K562 (cell line): ENCODE results near the gene ZCCHC24. TPM values are rescaled to one million over a fixed set of nuclear protein-coding genes. Genes with fewer than 3 reads are reported as not detected.

Experiments
- ATAC-seq: fragments of 200-7000 bp; cut with Tn5 transposase; 3 replicates; pipeline ENCODE4 v1.9.1; 2020; ENCODE audit warnings: moderate library complexity
- BruUV-seq: library from RNA; stranded (reverse); fragments of 400-500 nt; replicated peaks from 2 replicates; lab custom pipeline; 2021; lab: Mats Ljungman, UMichigan
- CTCF ChIA-PET: fragments of 300-600 bp; formaldehyde crosslinking; extraction: SDS; loops from one replicate; lab custom pipeline; 2021; ENCODE audit warnings: low intra/inter-chr PET ratio; lab: Yijun Ruan, JAX
- POLR2A ChIA-PET: fragments of 300-600, 350-650 bp; sonication (Branson Sonifier 250); formaldehyde crosslinking; extraction: SDS; loops from one replicate; lab custom pipeline; 2021; ENCODE audit warnings: antibody characterized with exemption, inconsistent platforms; lab: Yijun Ruan, JAX
- DNase-seq, 4 experiments: peaks; one replicate each; pipeline versions ENCODE4 v3.0.0 to v3.0.0-alpha.2; 2011 to 2018; ENCODE audit warnings: low spot score in 3 of 4, mixed read lengths in 3 of 4; ENCODE audit errors: extremely low read depth in 1 of 4
- FAIRE-seq: peaks from 2 replicates; lab custom pipeline; 2011; peaks lifted over from hg19 to GRCh38; lab: Jason Lieb, UNC
- H2AFZ ChIP-seq: 2 replicates; pipeline ENCODE4 v1.6.0; 2011; ENCODE audit warnings: low read depth, low read length, control low read depth, inconsistent platforms
- H3K27ac ChIP-seq: fragments of 200-600 bp; 3 replicates; pipeline ENCODE4 v1.8.0; 2011; ENCODE audit warnings: low read depth, mild to moderate bottlenecking, control low read depth, inconsistent platforms, low read length, moderate library complexity, mixed read lengths; ENCODE audit errors: extremely low read depth
- H3K27me3 ChIP-seq, 2 experiments: fragments of 300-600 bp in 1 of 2; 2 replicates in 1 of 2; 3 replicates in 1 of 2; pipeline versions ENCODE4 v1.6.0 to v1.8.0; 2011; ENCODE audit warnings: inconsistent platforms in 2 of 2, low read length in 2 of 2, mild to moderate bottlenecking in 1 of 2, mixed read lengths in 1 of 2, moderate library complexity in 1 of 2; ENCODE audit not compliant: control insufficient read depth in 2 of 2, insufficient read depth in 2 of 2
- H3K36me3 ChIP-seq: fragments of 300-600 bp; 3 replicates; pipeline ENCODE4 v1.8.0; 2011; ENCODE audit warnings: mild to moderate bottlenecking, low read length, inconsistent platforms; ENCODE audit not compliant: control insufficient read depth, insufficient read depth
- H3K4me1 ChIP-seq, 2 experiments: fragments of 200-600 bp in 1 of 2; replicated peaks in 1 of 2; 2 replicates in 1 of 2; 3 replicates in 1 of 2; pipeline versions ENCODE4 v1.5.1 to v1.8.0; 2011; ENCODE audit warnings: inconsistent platforms in 2 of 2, low read length in 2 of 2, mild to moderate bottlenecking in 1 of 2, mixed read lengths in 1 of 2, moderate library complexity in 1 of 2; ENCODE audit not compliant: control insufficient read depth in 2 of 2, insufficient read depth in 2 of 2
- H3K4me2 ChIP-seq: 2 replicates; pipeline ENCODE4 v1.6.1; 2011; ENCODE audit warnings: low read length, control low read depth, inconsistent platforms, mixed read lengths; ENCODE audit not compliant: insufficient read depth
- H3K4me3 ChIP-seq: fragments of 200-600 bp; sonication (generic), shearing (Covaris generic); 2 replicates; pipeline ENCODE4 v1.5.1; 2016; ENCODE audit warnings: control low read depth, inconsistent platforms
- H3K79me2 ChIP-seq: fragments of 200-600 bp; 3 replicates; pipeline ENCODE4 v1.8.0; 2011; ENCODE audit warnings: low read length, inconsistent platforms; ENCODE audit not compliant: control insufficient read depth, insufficient read depth
- H3K9ac ChIP-seq, 2 experiments: 2 replicates each; pipeline versions ENCODE4 v1.6.0 to v1.6.1; 2011; ENCODE audit warnings: low read depth in 2 of 2, low read length in 2 of 2, control low read depth in 1 of 2, inconsistent platforms in 1 of 2, mild to moderate bottlenecking in 1 of 2, mixed read lengths in 1 of 2; ENCODE audit not compliant: insufficient read depth in 1 of 2
- H3K9me1 ChIP-seq: one replicate; pipeline ENCODE4 v1.6.0; 2011; ENCODE audit warnings: inconsistent platforms, mild to moderate bottlenecking, low read length, moderate library complexity; ENCODE audit not compliant: control insufficient read depth, insufficient read depth
- H3K9me3 ChIP-seq: replicated peaks from 2 replicates; pipeline ENCODE4 v1.5.1; 2011; ENCODE audit warnings: low read depth, low read length, inconsistent platforms; ENCODE audit not compliant: control insufficient read depth, insufficient read depth
- H4K20me1 ChIP-seq: replicated peaks from 2 replicates; pipeline ENCODE4 v1.6.1; 2011; ENCODE audit warnings: low read length, inconsistent platforms, mixed read lengths; ENCODE audit not compliant: control insufficient read depth, insufficient read depth
- ARID1B ChIP-seq: fragments of 450-650 bp; IDR thresholded peaks from 2 replicates; pipeline ENCODE4 v1.6.1; 2016; ENCODE audit warnings: antibody characterized with exemption, mild to moderate bottlenecking, inconsistent platforms
- CBFA2T3 ChIP-seq: fragments of 450-650 bp; IDR thresholded peaks from 2 replicates; pipeline ENCODE4 v1.6.1; 2017
- EZH2 ChIP-seq: IDR thresholded peaks from 2 replicates; pipeline ENCODE4 v1.6.1; 2012; ENCODE audit warnings: low read depth, mild to moderate bottlenecking, inconsistent platforms, low read length, borderline replicate concordance
- FOXA3 ChIP-seq, 2 experiments: fragments of 450-650 bp in 1 of 2; sonication (generic) in 1 of 2; formaldehyde crosslinking; IDR thresholded peaks in 1 of 2; conservative IDR thresholded peaks in 1 of 2; 2 replicates each; pipeline versions ENCODE4 v1.4.0 to v1.8.0; 2020 to 2022; ENCODE audit warnings: mild to moderate bottlenecking in 2 of 2, missing genetic modification reagents in 1 of 2
- HEY1 ChIP-seq: fragments of 250-450 bp; sonication (Bioruptor Pico); IDR thresholded peaks from 2 replicates; pipeline ENCODE4 v1.5.0; 2020; ENCODE audit warnings: mild to moderate bottlenecking, moderate library complexity, borderline replicate concordance
- JUND ChIP-seq, 2 experiments: IDR thresholded peaks; 2 replicates in 1 of 2; 3 replicates in 1 of 2; pipeline ENCODE4 v1.6.1; 2011; ENCODE audit warnings: borderline replicate concordance in 2 of 2, low read depth in 2 of 2, low read length in 2 of 2, improper control_type of control experiment in 1 of 2, missing biosample characterization in 1 of 2, missing genetic modification characterization in 1 of 2, missing genetic modification reagents in 1 of 2
- MTA3 ChIP-seq: fragments of 450-650 bp; formaldehyde crosslinking; IDR thresholded peaks from 2 replicates; pipeline ENCODE4 v1.6.1; 2017; ENCODE audit warnings: mild to moderate bottlenecking, borderline replicate concordance
- NFE2L1 ChIP-seq: fragments of 450-650 bp; IDR thresholded peaks from 2 replicates; pipeline ENCODE4 v1.6.1; 2016; ENCODE audit warnings: missing genetic modification characterization, low read depth, mild to moderate bottlenecking, missing compliant biosample characterization, moderate library complexity, borderline replicate concordance
- SOX6 ChIP-seq: fragments of 450-650 bp; IDR thresholded peaks from 2 replicates; pipeline ENCODE4 v1.6.1; 2014; ENCODE audit warnings: mild to moderate bottlenecking
- SRSF3 ChIP-seq: fragments of 200-400 bp; formaldehyde crosslinking; IDR thresholded peaks from 2 replicates; pipeline ENCODE4 v1.6.1; 2016; ENCODE audit warnings: mild to moderate bottlenecking, low read length, moderate library complexity; ENCODE audit not compliant: insufficient read depth
- ZNF282 ChIP-seq: sonication (generic); formaldehyde crosslinking; IDR thresholded peaks from 2 replicates; pipeline ENCODE4 v1.8.1; 2023; ENCODE audit warnings: missing genetic modification reagents
- ZNF589 ChIP-seq: fragments of 200-800 bp; sonication (Bioruptor generic); IDR thresholded peaks from 2 replicates; pipeline ENCODE4 v1.6.1; 2016; ENCODE audit warnings: low read depth, missing genetic modification characterization, missing compliant biosample characterization
- WGBS: fragments of 100-300 bp; shearing (Covaris generic); methylation state at CpG from one replicate; pipeline ENCODE4 v1.1.6; 2016; ENCODE audit warnings: low coverage, mixed read lengths; ENCODE audit not compliant: insufficient coverage; ENCODE audit errors: missing lambda C conversion rate; 5-methylcytosine and 5-hydroxymethylcytosine counted together
- in situ Hi-C: fragments of 300-500 bp; cut with MboI; formaldehyde crosslinking; loops from 4 replicates; pipeline ENCODE4 v1.15.0; 2018; ENCODE audit warnings: inconsistent platforms, mixed read lengths
- intact Hi-C: fragments of 100-400 bp; cut with micrococcal nuclease; formaldehyde crosslinking; loops from 2 replicates; pipeline ENCODE4 v1.14.2; 2022
- polyA plus RNA-seq, 8 experiments: library from polyadenylated mRNA; depleted of rRNA in 4 of 8; stranded (reverse) in 5 of 8; unstranded in 3 of 8; fragments of >200 nt; fragmentation: Nextera tagmentation in 2 of 8; fragmentation: Illumina TruSeq in 1 of 8; extraction: Ambion mirVana in 2 of 8; extraction: Trizol in 1 of 8; gene quantifications; 2 replicates each; pipeline versions ENCODE4 v1.2.1 to v1.2.3, GENCODE V29; 2011 to 2014; ENCODE audit warnings: inconsistent platforms in 1 of 8, missing spikeins in 1 of 8
- total RNA-seq, 7 experiments: library from RNA; depleted of rRNA in 6 of 7; stranded (reverse); fragments of >200 nt in 6 of 7; fragmentation: Illumina TruSeq in 2 of 7; extraction: Trizol in 2 of 7; gene quantifications; 2 replicates each; pipeline versions ENCODE4 v1.2.1 to v1.2.3, GENCODE V29; 2011 to 2021; ENCODE audit warnings: low replicate concordance in 1 of 7
- TF ChIP-seq, protein P1 (sequence below): fragments of 450-650 bp; formaldehyde crosslinking; IDR thresholded peaks from 2 replicates; pipeline ENCODE4 v1.4.0; 2020; ENCODE audit warnings: mild to moderate bottlenecking, moderate library complexity
- TF ChIP-seq, protein P2 (sequence below), 2 experiments: fragments of 450-650 bp in 1 of 2; sonication (generic) in 1 of 2; formaldehyde crosslinking in 1 of 2; IDR thresholded peaks in 1 of 2; conservative IDR thresholded peaks in 1 of 2; 2 replicates each; pipeline versions ENCODE4 v1.6.1 to v1.8.1; 2016 to 2023; ENCODE audit warnings: mild to moderate bottlenecking in 2 of 2, moderate library complexity in 2 of 2, inconsistent platforms in 1 of 2, missing genetic modification reagents in 1 of 2
- TF ChIP-seq, protein P3 (sequence below): fragments of 450-650 bp; conservative IDR thresholded peaks from 2 replicates; pipeline ENCODE4 v1.6.1; 2016; ENCODE audit warnings: missing genetic modification characterization, low read depth, mild to moderate bottlenecking, missing compliant biosample characterization, moderate library complexity
- TF ChIP-seq, protein P4 (sequence below): fragments of 450-650 bp; formaldehyde crosslinking; IDR thresholded peaks from 2 replicates; pipeline ENCODE4 v1.4.0; 2022; ENCODE audit warnings: mild to moderate bottlenecking, moderate library complexity

The ZCCHC24 gene
- total and polyA plus RNA-seq, 9 of the 15 experiments (the other 6 are each of a cell fraction or from before 2014, with no cell fraction given) = 0.84 to 11.0 (median 4.6) TPM

DNA sequence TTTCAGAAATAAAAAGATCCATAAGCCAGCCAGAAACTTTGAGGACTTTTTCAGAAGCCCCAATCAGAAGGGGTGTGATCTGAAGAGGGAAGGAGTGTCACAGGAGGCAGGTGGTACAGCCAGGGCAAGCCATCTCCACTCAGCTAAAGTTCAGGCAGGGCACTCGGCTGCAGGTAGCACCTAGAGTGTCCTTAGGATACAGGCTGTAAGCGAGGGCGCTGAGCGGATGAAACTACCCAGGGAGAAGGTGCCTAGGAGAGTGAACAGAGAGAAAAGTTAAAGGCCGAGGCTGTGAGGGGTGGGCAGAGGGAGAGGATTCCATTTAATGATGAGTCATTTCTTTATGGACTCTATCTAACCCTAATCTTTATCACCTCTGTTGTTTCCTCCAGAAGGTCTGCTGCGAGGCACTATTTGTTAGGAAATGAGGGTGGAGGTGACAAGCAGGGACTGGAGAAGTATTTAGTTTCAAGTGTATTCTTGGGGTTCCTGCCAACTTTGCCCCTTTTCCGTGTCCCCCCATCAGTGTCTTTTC is 29.8 kb upstream of the ZCCHC24 start:
- H3K4me1 ChIP-seq = peaks cover 3 to 6% of the 10 kb centered on the region in 2 experiments; a peak in 3 of 5 replicates
- peak overlapping the region in 1 of 2 experiments; percentile 78; a peak in 1 of 4 replicates for H3K9ac ChIP-seq
- BruUV-seq = no TSS peak
- 31% methylated on average over 7 of the region's 7 CpGs for WGBS
- H3K27ac ChIP-seq = no peak overlapping the region
- no peak for DNase-seq
- ChIA-PET POLR2A (interaction anchor here (0.6 to 1.9 kb wide), 4 partner anchors 13 to 72 kb away, joined by 3 to 7 read pairs (median 4); no protein-coding TSS in a partner anchor), CTCF (no interaction called here)
- H3K9me1 ChIP-seq = no peaks in the 10 kb centered on the region
- no peaks in the 10 kb centered on the region for H3K9me3 ChIP-seq
- no peak overlapping the region for H3K4me3 ChIP-seq
- H3K79me2 ChIP-seq = no peaks in the 10 kb centered on the region
- no peaks in the 10 kb centered on the region for H4K20me1 ChIP-seq
- no peaks in the 10 kb centered on the region for H3K36me3 ChIP-seq
- ATAC-seq = peak; percentile 72
- peak overlapping the region; percentile 34 for H2AFZ ChIP-seq
- in situ Hi-C loops = no loop called here
- peaks cover 2 to 3% of the 10 kb centered on the region in 2 experiments; a peak in 2 of 5 replicates for H3K27me3 ChIP-seq
- intact Hi-C loops = no loop called here
- H3K4me2 ChIP-seq = no peak overlapping the region
- FAIRE-seq = no peak
- TF ChIP-seq JUND (IDR thresholded peaks at IDR 0.05; ENCODE audit: borderline replicate concordance, low read depth, low read length) = peak; percentile 76
- peak; percentile 66; the same call in 2 of the 3 replicates for TF ChIP-seq JUND (tag; IDR thresholded peaks at IDR 0.05; ENCODE audit: borderline replicate concordance, low read depth, low read length)
- TF ChIP-seq ZNF282 (CRISPR knock-in tag) = no peak
- TF ChIP-seq HEY1 (CRISPR knock-in tag) = no peak
- no peak for TF ChIP-seq CBFA2T3
- TF ChIP-seq FOXA3 (CRISPR knock-in tag; conservative IDR thresholded peaks at IDR 0.05 in 1 of 2, IDR thresholded peaks at IDR 0.05 in 1 of 2) = no peak
- peak; percentile 58 for TF ChIP-seq SOX6
- peak; percentile 62; the same call in 1 of the 2 replicates for TF ChIP-seq NFE2L1 (tag)
- peak; percentile 36; the same call in 1 of the 2 replicates for TF ChIP-seq ARID1B
- TF ChIP-seq ZNF589 (CRISPR knock-in tag) = no peak
- TF ChIP-seq, protein P1, sequence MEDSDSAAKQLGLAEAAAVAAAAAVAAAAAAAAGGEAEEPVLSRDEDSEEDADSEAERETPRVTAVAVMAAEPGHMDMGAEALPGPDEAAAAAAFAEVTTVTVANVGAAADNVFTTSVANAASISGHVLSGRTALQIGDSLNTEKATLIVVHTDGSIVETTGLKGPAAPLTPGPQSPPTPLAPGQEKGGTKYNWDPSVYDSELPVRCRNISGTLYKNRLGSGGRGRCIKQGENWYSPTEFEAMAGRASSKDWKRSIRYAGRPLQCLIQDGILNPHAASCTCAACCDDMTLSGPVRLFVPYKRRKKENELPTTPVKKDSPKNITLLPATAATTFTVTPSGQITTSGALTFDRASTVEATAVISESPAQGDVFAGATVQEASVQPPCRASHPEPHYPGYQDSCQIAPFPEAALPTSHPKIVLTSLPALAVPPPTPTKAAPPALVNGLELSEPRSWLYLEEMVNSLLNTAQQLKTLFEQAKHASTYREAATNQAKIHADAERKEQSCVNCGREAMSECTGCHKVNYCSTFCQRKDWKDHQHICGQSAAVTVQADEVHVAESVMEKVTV = no peak
- no peak for TF ChIP-seq SRSF3
- no peak for TF ChIP-seq EZH2
- no peak for TF ChIP-seq MTA3
- TF ChIP-seq, protein P2, sequence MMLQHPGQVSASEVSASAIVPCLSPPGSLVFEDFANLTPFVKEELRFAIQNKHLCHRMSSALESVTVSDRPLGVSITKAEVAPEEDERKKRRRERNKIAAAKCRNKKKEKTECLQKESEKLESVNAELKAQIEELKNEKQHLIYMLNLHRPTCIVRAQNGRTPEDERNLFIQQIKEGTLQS (IDR thresholded peaks at IDR 0.05) = peak; percentile 80
- TF ChIP-seq, protein P2 (CRISPR knock-in tag; conservative IDR thresholded peaks at IDR 0.05) = no peak
- TF ChIP-seq, protein P3, sequence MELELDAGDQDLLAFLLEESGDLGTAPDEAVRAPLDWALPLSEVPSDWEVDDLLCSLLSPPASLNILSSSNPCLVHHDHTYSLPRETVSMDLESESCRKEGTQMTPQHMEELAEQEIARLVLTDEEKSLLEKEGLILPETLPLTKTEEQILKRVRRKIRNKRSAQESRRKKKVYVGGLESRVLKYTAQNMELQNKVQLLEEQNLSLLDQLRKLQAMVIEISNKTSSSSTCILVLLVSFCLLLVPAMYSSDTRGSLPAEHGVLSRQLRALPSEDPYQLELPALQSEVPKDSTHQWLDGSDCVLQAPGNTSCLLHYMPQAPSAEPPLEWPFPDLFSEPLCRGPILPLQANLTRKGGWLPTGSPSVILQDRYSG (tag) = no peak
- TF ChIP-seq, protein P4, sequence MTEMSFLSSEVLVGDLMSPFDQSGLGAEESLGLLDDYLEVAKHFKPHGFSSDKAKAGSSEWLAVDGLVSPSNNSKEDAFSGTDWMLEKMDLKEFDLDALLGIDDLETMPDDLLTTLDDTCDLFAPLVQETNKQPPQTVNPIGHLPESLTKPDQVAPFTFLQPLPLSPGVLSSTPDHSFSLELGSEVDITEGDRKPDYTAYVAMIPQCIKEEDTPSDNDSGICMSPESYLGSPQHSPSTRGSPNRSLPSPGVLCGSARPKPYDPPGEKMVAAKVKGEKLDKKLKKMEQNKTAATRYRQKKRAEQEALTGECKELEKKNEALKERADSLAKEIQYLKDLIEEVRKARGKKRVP = no peak
